ENCODE data around the gene PNMA8B. TPM values are rescaled to one million over a fixed set of nuclear protein-coding genes. Genes with fewer than 3 reads are reported as not detected.
"Not testable (repeated sequence)": the region's sequence is repeated elsewhere in the genome, so short reads cannot be mapped to it uniquely, and the experiment has no call there.

The PNMA8B gene
- total RNA-seq, 1 donor from 2014 or later, result 0.18 TPM

DNA sequence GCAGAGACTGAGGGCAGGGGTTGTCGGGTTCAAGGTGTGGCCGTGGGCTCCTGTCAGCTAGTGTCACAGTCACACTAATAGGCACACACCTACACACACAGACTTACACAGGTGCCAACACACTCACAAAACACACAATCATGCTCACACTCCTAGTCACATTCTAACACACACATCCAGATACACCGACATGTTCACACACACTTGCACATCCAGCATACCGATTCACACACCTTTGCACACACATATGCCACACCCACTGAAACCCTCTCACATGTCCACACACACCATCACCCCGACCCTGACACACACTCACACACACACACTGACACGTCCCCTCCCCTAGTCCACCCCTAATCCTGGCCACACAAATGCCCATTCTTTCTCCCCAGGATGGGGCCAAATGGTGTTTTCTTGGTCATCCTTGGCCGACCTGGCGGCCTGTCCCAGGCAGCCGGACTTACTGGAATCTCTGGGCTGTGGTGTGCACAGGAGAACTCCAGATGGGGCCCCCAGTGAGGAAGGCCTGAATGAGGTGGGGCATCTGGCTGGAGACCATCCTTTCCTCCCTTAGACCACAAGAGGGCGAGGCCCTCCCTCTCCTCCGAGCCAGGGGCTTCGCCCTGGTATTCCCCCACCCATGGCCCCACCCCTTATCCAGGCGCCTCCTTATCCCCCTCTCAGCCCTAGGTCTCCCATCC, 19.1 kb upstream of the PNMA8B start:
- no peak for DNase-seq (ENCODE audit: extremely low read depth, low read depth, low spot score)

DNA sequence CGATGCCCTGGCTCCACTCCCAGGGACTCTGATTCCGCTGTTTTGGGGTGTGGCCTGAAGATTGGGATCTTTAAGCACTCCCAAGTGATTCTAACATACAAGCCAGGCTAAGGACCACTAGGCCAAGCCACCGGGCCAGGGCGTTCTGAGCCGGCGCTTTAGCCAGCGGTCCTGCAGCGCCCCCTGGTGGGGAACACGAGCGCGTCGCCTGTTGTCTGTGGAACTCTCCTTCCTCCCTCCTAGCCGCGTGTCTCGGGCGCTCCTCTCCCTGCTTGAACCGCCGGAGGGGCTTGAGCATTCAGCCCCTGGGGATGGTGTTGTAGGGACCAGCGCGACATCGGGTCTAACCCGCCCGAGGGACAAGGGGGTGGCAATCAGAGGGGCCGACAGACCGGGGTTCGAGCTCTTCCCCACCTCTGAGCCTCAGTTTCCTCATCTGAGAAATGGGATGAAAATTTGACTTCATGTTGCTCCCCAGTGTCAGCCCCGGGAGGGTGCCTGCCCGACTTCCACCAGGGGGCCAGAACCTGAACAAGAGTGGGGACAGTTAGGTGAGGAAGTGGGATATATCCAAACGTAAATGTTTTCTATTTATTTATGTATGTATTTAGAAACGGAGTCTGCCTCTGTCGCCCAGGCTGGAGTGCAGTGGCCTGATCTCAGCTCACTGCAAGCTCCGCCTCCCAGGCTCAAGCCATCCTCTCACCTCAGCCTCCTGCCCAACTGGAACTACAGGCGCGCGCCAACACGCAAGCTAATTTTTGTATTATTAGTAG, 18.0 kb upstream of the PNMA8B start:
- DNase-seq (ENCODE audit: extremely low read depth, low read depth, low spot score), result no peak

DNA sequence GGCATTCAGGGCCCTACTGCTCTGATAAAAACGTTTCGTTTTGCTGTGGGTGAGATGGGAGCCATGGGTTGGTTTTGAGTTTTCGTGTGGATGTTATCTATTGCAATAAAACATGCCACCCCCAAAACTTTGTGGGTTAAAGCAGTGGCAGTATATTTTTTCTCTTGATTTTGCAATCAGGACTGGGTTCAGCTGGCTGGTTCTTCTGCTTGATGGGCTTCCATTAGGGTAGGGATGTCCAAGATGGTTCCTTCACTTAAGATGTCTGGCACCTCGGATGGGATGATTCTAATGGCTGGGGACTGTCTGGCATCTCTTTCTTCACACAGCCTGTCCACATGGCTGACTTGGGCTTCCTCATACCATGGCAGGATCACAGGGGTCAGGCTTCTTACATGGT, 15.6 kb upstream of the PNMA8B start:
- DNase-seq (ENCODE audit: extremely low read depth, low read depth, low spot score), result no peak

DNA sequence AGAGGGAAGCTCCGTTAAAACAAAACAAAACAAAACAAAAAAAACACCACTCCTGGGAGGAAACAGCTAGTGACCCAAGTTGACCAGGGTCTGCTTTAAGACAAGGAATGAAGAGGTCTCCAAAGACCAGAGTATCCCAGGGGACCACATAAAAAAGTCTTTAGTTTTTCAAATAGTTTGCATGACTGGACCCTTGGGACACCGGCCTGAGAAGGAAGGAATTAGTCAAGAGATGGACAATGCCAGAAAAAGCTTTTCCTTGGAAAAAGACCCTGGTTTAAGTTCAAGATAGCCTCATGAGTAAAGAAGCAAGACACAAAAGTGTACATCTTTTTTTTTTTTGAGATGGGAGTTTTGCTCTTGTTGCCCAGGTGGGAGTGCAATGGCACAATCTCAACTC, 12.5 kb upstream of the PNMA8B start:
- DNase-seq (ENCODE audit: extremely low read depth, low read depth, low spot score), result no peak

DNA sequence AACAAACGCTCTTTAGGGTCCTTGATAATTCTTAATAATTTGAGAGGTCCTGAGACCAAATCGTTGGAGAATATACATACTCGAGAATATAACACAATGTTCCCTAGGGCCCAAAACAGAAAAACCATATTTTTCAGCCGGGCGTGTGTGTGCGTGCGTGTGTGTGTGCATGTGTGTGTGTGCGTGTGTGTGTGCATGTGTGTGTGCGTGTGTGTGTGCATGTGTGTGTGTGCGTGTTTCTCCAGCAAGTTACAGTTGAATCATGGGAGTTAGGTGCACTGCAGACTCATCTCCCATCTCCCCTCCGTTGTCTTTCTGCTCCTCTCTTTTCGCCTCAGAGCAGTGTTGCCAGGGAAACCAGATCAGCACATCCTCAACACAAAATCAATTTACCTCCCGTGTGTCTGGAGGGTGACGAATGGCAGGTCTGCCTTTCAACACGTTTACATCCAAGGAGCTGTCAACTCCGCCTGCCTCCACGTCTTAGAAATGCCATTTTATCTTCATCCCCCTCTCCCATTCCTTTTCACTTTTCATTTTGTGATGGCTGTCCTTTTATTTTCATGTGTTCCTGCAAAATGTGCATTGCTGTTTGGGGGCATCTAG, 8.3 kb upstream of the PNMA8B start:
- no peak for DNase-seq (ENCODE audit: extremely low read depth, low read depth, low spot score)

DNA sequence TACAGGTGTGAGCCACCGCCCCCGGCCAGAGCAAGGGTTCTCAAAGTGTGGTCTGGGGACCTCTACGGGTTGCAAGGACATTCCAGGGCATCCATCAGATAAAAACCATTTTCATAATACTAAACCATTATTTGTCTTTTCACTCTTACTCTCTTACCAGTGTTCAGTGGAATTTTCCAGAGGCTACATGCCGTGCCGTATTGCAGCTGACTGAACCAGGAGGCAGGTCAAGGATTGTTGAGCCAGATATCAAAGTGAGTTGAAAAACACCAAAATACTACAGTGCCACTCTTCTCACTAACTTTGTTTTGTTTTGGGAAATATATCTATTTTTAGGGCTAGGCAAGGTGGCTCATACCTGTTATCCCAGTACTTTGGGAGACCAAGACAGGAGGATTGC, 7.2 kb upstream of the PNMA8B start:
- no peak for DNase-seq (ENCODE audit: extremely low read depth, low read depth, low spot score)

DNA sequence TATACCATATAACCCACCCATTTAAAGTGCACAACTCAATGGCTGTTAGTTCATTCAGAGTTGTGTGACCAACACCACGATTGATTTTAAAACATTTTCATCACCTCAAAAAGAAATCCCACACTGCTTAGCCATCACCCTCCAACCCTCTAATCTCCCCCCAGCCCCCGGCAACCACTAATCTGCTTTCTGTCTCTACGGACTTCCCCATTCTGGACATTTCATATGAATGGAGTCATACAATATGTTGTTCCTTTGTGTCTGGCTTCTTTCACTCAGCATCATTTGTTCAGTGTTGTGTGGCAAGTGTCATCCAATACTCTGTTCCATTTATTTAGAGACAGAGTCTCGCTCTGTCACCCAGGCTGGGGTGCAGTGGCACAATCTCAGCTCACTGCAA, 4.0 kb upstream of the PNMA8B start:
- no peak for DNase-seq (ENCODE audit: extremely low read depth, low read depth, low spot score)

DNA sequence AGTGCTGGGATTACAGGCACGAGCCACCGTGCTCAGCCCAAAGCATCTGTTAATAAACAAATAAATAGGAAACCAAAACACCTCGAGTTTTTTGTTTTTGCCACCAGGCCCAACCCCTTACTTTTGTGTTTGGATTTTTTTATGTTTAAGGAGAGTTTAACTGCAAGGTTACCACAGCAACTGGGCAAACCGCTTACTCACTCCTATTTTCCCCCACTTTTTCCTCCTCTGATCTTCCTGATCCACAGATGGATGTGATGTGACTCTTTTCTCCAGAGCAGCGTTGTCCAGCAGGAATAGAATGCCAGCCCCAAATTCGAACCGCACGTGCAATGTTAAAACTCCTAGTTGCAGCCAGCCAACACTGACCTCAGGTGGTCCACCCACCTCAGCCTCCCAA, 2.1 kb upstream of the PNMA8B start:
- no peak for DNase-seq (ENCODE audit: extremely low read depth, low read depth, low spot score)

DNA sequence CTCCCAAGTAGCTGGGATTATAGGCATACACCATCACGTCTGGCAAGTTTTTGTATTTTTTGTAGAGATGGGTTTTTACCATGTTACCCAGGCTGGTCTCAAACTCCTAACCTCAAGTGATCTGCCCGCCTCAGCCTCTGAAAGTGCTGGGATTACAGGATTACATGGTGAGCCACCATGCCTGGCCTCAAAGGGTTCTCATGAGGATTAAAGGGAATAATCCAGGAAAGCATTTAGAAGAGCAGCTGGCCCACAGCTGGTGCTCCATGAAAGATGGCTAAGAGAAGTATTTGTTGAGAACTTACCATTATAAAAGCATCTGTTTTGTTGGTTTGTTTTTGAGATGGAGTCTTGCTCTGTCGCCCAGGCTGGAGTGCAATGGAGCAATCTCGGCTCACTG, 1.2 kb upstream of the PNMA8B start:
- not testable (repeated sequence) for DNase-seq (ENCODE audit: extremely low read depth, low read depth, low spot score)

DNA sequence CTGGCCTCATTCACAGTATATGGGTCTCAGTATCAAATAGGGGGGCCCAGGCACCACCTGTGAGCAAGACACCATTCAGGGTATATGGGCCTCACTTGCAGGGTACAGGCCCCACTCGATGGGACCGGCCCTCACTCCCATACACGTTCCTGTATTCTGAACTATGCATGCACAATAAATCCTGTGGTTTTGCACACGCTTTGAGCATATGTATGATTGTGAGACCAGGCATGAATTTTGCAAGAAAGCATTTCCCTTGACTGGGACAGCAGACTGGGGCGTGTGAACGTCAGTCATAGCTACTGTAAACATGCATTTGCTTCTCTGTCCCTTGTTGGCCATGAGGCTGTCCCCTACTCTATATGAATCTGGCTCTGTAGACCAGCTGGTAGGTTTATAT, 637 bp upstream of the PNMA8B start:
- DNase-seq (ENCODE audit: extremely low read depth, low read depth, low spot score), result no peak

DNA sequence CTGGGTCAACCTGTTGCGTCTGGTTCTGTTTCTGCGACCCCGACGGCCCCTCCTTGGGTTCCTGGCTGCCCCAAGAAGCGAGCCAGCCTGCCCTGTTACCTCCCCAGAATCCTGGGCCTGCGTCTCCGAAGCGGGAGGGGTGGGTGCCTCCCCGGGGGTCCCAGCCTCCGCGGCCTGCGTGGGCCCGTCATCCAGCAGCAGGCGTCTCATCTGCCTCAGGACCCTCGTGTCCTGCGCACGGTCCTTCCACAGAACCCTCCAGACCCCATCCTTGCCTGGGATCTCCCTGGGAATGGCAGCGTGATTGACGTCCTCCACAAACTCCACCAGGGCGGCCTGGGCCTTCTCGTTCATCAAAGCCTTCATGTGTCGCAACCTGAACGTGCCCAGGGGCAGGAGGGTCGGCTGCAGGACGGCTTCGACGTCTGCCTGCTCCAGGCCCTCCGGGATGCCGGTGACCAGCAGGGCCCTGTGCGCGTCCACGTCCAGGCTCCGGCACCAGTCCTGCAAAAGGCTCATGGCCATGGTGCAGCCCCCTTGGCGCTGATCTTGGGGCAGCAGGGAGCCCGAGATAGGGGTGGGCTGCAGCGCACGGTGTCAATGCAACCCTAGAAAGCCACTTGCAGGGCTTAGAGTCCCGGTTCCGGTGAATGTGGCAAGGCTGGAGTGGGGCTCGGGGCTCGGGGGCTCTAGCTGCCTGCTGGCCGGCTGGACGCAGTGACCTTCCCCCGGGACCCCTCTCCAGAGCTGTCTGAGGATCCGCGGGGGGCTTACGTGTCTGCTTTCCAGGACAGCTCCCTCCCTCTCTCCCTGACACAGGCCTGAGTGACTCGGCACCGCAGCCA, 504 bp downstream of the PNMA8B start:
- DNase-seq (ENCODE audit: extremely low read depth, low read depth, low spot score), result no peak

DNA sequence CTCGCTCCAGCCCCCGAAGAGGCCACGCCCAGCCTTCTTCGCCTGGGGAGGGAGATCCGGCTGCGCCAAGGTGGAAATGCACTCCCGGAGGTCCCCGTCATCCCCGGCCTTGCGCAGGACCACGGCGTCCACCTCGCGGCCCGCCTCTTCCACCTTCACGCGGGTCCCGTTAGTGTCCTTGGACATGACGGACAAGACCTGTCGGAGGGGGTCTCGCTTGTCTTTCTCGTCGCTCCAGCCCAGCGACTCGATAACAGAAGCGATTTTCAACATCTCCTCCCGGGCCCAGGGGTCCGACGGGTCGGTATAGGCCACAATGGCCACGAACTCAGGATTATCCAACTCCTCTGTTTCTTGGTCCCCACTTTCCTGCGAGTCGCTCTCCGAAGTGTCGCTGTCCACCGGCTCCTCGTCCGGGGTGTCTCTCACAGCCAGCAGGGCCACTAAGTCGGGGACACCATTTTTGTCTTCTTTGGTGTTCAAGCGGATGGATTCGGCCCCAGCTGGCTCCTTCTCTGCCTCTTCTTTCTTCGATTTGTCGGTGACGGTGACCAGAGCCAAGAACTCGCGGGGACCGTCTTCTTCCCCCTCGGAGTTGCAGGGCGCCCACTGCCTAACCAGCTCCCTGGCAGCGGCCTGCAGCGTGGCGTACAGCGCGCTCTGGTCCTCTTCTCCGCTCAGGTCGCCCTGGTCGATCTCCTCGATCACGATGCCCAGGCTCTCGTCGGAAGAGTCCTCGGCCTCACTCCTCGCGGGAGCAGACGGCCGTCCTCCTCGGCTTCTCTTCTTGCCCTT, 1.3 kb downstream of the PNMA8B start:
- no peak for DNase-seq (ENCODE audit: extremely low read depth, low read depth, low spot score)

DNA sequence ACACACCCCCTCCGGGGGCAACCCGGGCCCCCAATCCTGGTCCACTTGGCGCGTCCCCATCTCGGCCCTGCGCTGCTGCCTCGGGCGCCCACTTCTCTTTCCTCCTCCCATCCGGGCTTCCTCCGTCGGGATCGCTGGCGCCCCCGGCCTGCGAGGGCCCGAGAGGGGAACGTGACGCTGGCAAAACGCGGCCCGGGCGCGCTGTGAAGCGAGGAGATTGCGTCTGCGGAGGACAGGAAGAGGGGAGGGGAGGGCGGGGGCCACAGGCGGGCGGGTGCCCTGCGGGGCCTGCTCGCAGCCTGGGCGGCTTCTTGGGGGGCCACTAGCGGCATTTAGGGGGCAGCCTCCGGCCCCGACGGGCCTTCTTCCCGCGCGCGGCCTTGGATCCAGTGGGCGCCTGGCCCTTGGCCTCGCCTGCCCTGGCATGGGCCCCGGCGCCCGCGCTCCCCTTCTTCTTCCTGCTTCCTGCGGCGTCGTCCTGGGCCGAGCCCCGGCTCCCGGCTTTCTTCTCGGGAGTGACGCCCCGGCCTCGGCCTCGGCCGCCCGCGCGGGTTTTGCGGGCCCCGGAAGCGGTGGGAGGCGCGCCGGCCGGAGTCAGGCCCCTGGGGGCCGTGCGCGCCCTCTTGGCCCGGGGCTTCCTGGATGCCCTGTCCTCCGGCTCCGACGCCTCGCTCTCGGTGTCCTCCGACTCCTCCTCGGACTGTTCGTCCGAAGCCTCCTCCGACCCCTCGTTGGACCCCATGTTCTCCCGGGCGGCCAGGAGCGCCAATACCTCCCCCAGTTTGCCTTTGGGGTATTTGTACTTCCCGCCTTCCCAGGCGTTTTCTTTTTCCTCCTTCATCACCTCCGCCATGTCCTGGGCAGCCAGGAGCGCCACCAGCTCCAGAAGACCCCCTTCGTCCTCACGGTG, 2.2 kb downstream of the PNMA8B start:
- no peak for DNase-seq (ENCODE audit: extremely low read depth, low read depth, low spot score)

DNA sequence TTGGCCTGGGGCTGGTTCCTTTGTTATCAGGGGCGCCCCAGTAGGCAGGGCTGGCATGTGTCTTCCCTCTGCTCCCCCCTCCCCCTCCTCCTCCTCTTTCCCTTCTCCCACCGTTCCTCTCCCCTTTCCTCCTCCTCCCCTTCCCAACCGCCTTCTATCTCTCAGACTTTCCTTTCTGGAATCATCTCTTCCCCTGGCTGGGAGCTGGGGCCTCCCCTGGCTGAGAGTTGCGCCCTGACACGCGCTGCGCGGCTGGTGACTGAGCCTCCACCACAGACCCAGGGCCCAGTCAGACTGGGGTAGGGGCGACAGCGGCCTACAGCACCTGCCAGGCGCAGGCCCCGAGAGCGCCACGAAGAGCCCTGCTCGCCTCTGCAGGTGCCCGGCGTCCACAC, 2.8 kb downstream of the PNMA8B start:
- DNase-seq (ENCODE audit: extremely low read depth, low read depth, low spot score), result no peak

DNA sequence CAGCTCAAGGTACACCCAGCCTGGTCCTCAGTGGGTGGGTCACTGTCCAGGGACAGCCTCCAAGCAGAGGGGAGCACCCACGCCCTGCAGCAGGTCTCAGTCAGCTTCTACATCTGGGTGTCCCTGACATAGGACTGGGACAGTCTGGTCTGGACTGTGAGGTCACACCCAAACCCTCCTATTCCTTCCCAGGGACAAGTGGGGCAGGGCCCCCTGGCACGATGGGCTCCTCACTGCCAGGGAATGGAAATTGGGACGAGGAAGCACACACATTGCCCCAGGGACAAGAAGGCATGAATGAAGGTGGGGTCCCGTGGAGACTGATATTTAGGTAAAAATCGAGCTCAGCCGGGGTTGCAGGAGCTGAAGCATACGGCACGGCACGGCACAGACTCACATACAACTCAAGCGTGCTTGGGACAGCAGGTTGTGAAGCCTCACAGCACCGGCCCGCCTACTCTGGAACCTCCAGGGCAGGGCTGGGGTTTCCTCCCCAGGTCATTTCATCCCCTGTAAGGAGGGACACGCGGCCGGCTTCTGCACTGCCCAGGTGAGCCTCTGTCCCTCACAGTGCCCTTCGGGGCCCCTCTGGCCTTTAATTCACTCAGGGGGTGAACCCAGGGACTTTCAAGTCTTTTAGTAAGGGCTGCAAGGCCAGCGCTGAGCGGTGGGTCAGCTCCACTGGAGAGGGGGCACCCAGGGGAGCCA, 3.5 kb downstream of the PNMA8B start:
- DNase-seq (ENCODE audit: extremely low read depth, low read depth, low spot score), result no peak

DNA sequence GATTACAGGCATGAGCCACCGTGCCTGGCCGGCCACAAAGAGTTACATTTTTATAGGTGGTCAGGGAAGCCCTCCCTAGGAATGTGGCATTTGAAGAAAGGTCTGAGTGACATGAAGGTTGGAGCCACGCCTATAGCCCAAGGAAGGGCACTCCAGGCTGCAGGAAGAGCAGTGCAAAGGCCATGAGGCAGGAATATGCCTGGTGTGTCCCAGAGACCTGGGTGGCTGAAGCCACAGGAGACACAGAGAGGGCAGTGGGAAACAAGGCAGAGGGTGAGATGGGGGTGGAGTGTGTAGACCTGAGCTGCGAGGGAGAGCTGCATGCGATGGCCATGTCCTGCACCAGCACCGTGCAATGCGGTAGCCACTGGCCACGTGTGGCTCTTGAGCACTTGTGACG, 4.9 kb downstream of the PNMA8B start:
- no peak for DNase-seq (ENCODE audit: extremely low read depth, low read depth, low spot score)

DNA sequence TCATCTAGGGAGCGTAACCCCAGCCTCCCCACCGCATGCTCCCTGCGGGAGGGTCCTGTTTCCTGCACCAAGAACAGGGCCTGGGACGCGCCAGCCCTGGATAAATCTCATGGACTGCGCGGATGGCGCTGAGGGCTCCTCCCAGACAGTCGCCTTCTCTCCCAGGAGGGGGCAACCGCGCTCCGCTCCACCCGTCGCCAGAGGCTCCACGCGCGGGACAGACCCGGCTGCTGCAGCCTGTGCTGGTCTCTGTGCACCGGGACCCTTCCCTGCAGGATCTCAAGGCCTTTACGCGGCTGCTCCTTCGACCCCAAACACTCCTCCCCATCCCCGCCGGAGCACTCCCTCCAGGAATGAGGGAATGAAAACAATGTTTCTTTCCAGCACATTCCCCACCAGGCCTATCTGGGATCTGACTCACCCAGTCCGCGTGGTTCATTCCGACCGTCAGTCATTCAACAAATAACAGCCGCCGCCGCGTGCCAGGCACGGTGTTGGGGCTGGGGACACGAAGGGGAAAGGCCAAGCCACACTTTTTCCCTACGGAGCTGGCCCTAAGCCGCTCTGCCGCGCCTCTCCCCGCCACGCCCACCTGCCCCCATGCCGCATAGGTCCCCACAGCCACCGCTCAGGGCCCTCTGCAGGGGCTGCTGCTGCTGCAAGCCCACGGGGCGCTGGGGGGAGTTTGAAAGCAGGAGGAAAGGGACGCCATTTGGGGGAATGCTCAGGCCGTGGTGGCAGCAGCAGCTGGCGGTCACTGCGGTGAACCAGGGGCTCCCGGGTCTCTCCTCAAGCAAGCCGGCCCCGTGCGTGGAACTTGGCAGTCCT, 6.0 kb downstream of the PNMA8B start:
- no peak for DNase-seq (ENCODE audit: extremely low read depth, low read depth, low spot score)

DNA sequence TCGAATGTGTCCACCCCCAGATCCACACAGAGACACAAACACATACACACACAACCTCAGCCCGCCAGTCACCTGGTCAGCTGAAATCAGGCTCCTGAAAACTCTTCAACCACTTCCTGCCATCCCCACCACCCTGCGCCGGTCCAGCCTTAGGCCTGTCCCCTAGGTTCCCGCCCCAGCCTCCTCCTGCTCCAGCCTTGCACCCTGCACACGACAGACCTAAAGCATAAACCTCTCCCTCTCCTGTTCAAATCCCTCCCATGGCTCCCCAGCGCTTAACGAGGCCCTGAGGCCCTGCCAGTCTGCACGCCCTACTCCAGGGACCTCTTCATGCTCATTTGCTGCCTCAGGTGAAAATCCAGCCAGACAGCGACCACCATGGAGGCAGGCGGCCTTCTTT, 7.1 kb downstream of the PNMA8B start:
- no peak for DNase-seq (ENCODE audit: extremely low read depth, low read depth, low spot score)

Data from glomerular endothelial cell (primary cell).